Breast epithelium (tissue), 4 donors: Measurements from ENCODE around the gene CFAP100. TPM values are rescaled to one million over a fixed set of nuclear protein-coding genes. Genes with fewer than 3 reads are reported as not detected.

Experiments used
- DNase-seq, 2 donors: peaks; one replicate each; pipeline ENCODE4 v3.0.0-alpha.2; 2019; ENCODE audit warnings: low spot score in 2 of 2
- H3K27ac ChIP-seq, 2 donors: fragments of 200-600 bp; sonication (generic) in 1 of 2; one replicate each; pipeline ENCODE4 v1.5.1; 2016 to 2019; ENCODE audit warnings: mild to moderate bottlenecking in 1 of 2
- H3K27me3 ChIP-seq, 2 donors: fragments of 200-600 bp; sonication (generic) in 1 of 2; one replicate each; pipeline versions ENCODE4 v1.5.1 to v1.6.0; 2017 to 2019; ENCODE audit warnings: control low read depth in 1 of 2, mild to moderate bottlenecking in 1 of 2
- H3K36me3 ChIP-seq: fragments of 200-600 bp; one replicate; pipeline ENCODE4 v1.5.1; 2019
- H3K4me1 ChIP-seq, 2 donors: fragments of 200-600 bp; sonication (generic); one replicate each; pipeline ENCODE4 v1.5.1; 2016 to 2019; ENCODE audit warnings: control low read depth in 1 of 2
- H3K4me3 ChIP-seq, 3 donors: fragments of 200-600 bp; sonication (generic); 1 replicate in 2 of 3; 2 replicates in 1 of 3; pipeline ENCODE4 v1.5.1; 2016 to 2019; ENCODE audit warnings: mild to moderate bottlenecking in 3 of 3, moderate library complexity in 2 of 3
- H3K9me3 ChIP-seq, 2 donors: fragments of 200-600 bp; sonication (generic) in 1 of 2; one replicate each; pipeline ENCODE4 v1.5.1; 2016 to 2019; ENCODE audit warnings: control low read depth in 1 of 2
- POLR2A ChIP-seq: fragments of 450-650 bp; IDR thresholded peaks from one replicate; pipeline ENCODE4 v1.6.1; 2016; ENCODE audit warnings: antibody characterized with exemption, mild to moderate bottlenecking, moderate library complexity
- POLR2AphosphoS5 ChIP-seq, 3 donors: sonication (generic); formaldehyde crosslinking; IDR thresholded peaks; one replicate each; pipeline ENCODE4 v1.6.1; 2017; ENCODE audit warnings: antibody characterized with exemption in 3 of 3
- intact Hi-C: fragments of 100-400 bp; cut with DNase I; formaldehyde crosslinking; loops from one replicate; pipeline ENCODE4 v1.15.1; 2023; ENCODE audit warnings: low total_unique reads
- total RNA-seq, 3 donors: library from RNA; depleted of rRNA; stranded (reverse); fragments of >200 nt; gene quantifications; one replicate each; pipeline ENCODE4 v1.1.0, GENCODE V29; 2016
- TF ChIP-seq, protein P1 (sequence below), 3 donors: fragments of 450-650 bp; IDR thresholded peaks; one replicate each; pipeline ENCODE4 v1.5.1; 2016 to 2017; ENCODE audit warnings: antibody characterized with exemption in 3 of 3, mild to moderate bottlenecking in 3 of 3, moderate library complexity in 3 of 3

The CFAP100 gene
- total RNA-seq, 3 donors from 2014 or later, result not detected

DNA sequence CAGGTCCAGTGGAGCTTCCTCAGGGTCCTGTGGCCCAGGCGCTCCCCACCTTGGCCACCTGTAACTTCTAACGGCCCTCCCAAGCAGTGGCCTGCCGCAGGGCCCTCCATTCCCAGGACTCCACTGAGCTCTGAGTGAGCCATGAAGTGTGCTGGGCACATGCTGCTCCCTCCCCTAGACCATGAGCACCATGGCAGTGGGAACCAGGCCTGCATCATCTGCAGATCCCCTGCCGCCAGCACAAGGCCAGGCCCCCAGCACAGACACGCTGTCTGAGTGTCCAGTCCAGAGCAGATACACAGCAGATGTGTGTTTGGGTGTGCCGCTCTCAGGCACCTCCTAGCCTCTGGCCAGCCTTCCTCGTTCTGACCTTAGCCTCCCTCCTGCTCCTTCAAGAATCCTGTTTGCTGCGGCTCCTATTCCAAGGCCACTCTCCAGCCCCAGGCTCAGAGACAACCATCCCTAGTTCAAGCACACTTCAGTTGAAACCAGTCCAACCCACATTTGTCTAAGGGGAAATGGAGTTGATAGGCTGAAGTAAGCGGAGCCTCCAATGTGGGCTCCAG lies 30.5 kb upstream of the CFAP100 start:
- H3K4me1 ChIP-seq, result no peaks in the 10 kb centered on the region
- H3K4me3 ChIP-seq, result no peak overlapping the region
- no peak for TF ChIP-seq POLR2AphosphoS5 (IDR thresholded peaks at IDR 0.05)
- H3K36me3 ChIP-seq, result no peaks in the 10 kb centered on the region
- H3K27me3 ChIP-seq, result peaks cover 0 to 9% of the 10 kb centered on the region in 2 donors
- no peaks in the 10 kb centered on the region for H3K9me3 ChIP-seq
- DNase-seq, result no peak
- H3K27ac ChIP-seq, result no peak overlapping the region
- intact Hi-C loops, result no loop called here

DNA sequence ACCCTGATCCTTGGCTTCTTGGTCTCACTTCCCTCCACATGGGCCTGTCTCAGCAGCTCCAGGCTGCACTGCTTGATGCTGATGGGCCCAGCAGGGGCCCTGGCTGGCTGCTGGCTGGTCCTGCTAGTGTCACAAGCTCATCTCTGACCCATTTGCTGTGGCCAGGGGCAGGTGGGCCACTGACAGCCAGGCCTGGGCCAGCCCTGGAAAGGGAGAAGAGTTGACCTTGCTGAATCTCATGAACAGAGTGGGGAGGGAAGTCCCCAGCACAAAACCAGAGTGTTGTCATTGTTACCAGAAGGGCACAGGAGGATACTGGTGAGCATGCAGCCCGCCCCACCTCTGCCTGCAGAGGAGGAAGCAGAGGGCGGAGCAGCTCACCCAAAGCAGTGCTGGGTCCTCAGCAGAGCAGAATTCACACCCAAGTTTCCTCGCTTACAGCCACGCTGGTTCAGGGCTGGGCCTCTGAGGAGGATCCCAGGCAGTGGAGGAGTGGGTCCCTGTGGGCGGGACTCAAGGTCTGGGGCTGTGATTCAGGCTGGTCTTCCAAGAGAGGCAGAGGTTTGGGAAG lies 29.9 kb upstream of the CFAP100 start:
- H3K4me3 ChIP-seq, result no peak overlapping the region
- TF ChIP-seq, protein P1, sequence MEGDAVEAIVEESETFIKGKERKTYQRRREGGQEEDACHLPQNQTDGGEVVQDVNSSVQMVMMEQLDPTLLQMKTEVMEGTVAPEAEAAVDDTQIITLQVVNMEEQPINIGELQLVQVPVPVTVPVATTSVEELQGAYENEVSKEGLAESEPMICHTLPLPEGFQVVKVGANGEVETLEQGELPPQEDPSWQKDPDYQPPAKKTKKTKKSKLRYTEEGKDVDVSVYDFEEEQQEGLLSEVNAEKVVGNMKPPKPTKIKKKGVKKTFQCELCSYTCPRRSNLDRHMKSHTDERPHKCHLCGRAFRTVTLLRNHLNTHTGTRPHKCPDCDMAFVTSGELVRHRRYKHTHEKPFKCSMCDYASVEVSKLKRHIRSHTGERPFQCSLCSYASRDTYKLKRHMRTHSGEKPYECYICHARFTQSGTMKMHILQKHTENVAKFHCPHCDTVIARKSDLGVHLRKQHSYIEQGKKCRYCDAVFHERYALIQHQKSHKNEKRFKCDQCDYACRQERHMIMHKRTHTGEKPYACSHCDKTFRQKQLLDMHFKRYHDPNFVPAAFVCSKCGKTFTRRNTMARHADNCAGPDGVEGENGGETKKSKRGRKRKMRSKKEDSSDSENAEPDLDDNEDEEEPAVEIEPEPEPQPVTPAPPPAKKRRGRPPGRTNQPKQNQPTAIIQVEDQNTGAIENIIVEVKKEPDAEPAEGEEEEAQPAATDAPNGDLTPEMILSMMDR (IDR thresholded peaks at IDR 0.05), result no peak
- TF ChIP-seq POLR2AphosphoS5 (IDR thresholded peaks at IDR 0.05), result no peak
- TF ChIP-seq POLR2A, result no peak
- no peaks in the 10 kb centered on the region for H3K36me3 ChIP-seq
- intact Hi-C loops, result no loop called here
- no peaks in the 10 kb centered on the region for H3K4me1 ChIP-seq
- no peak overlapping the region for H3K27ac ChIP-seq
- peaks cover 0 to 9% of the 10 kb centered on the region in 2 donors for H3K27me3 ChIP-seq
- no peaks in the 10 kb centered on the region for H3K9me3 ChIP-seq
- no peak for DNase-seq

DNA sequence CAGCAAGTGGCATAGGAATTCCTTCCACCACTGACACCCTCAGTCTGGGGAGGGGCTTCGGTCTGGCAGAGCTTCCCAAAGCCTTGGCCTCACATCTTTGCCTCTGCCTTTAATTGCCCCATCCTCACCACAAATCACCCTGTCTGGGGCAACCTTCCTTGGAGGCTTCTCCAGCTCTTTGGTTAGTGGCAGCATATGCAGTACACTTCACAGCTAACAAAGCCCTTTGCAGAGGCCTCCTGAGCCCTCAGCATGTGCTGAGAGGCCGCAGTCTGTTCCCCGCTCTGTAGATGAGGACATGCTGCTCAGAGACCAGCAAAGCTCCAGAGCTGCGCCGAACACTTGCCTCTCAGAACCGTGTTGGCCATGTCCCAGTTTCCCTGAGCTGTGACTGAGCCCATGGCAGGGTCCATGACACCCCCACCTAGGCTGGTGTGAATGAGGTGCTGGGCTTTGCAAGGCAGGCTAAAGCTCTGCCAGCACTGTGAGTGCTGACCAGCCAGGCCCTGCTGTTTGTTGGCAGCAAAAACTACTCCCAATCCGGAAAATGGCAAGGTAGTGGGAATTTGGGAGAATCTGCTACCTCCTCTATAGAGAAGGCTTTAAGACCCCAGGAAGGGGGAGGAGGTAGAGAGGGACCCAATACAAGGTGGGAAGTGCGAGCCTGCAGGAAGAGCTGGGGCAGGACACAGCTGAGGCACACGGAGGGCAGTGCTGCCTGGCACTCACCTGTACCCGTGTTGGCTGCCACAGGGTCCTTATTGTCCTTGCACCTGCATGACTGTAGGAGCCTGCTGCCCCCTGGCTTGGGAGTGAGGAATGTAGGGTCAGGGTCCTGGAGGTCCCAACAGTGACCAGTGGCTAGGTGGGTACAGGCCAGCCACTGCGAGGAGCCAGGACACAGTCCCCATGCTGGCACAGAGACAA lies 29.1 kb upstream of the CFAP100 start:
- Histone ChIP-seq H3K9me3 (no peaks in the 10 kb centered on the region), H3K27me3 (peaks cover 0 to 9% of the 10 kb centered on the region in 2 donors), H3K4me1 (no peaks in the 10 kb centered on the region), H3K4me3 (no peak overlapping the region), H3K36me3 (no peaks in the 10 kb centered on the region), H3K27ac (no peak overlapping the region)
- intact Hi-C loops, result no loop called here
- TF ChIP-seq, protein P1 (IDR thresholded peaks at IDR 0.05), result no peak
- TF ChIP-seq POLR2A, result no peak
- no peak for TF ChIP-seq POLR2AphosphoS5 (IDR thresholded peaks at IDR 0.05)
- no peak for DNase-seq

DNA sequence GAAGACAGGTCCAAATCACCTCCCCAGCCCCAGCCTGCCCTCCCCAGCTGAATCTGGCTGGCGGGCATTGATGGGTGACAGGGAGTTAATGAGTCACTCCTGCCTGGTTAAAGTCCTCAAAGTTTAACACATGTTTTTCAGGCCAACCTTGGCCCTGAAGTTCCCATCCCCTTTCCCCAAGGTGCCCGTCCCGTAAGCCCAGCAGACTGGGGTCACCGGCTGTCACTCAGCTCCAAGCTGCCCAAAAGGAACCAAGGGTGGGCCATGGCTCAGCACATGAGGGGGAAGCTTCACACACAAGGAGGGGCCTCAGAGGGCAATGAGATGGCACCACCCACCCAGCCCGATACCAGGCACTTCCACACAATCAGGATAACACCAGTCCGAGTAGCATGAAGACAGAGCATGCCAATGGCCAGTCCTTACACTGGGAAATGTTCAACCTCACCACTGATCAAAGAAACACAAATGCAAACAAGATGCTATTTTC lies 27.3 kb upstream of the CFAP100 start:
- no peaks in the 10 kb centered on the region for H3K4me1 ChIP-seq
- H3K27ac ChIP-seq, result no peak overlapping the region
- no peaks in the 10 kb centered on the region for H3K27me3 ChIP-seq
- TF ChIP-seq POLR2A (no peak), POLR2AphosphoS5 (IDR thresholded peaks at IDR 0.05) (no peak)
- TF ChIP-seq, protein P1 (IDR thresholded peaks at IDR 0.05), result no peak
- H3K4me3 ChIP-seq, result no peak overlapping the region
- intact Hi-C loops, result no loop called here
- no peak for DNase-seq
- no peaks in the 10 kb centered on the region for H3K9me3 ChIP-seq
- H3K36me3 ChIP-seq, result no peaks in the 10 kb centered on the region

DNA sequence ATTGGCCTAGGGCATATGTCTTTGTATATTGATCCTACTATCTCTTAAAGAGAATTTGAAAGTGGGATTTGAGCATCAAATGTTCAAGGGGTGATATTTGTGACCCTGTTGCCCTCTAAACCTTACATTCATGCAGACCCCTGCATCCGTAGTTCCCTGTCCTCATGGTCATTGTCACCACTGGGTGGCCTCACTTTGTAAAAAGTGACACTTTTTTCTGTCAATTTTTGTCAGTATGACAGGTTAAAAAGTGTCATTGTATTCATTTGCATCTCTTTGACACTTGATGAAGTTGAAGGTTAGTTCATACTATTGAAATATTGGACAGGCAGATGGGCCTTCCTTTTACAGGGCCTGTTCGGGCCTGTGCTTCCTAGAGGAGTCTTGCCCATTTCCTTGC lies 25.2 kb upstream of the CFAP100 start:
- H3K4me3 ChIP-seq, result no peak overlapping the region
- no peak for DNase-seq
- TF ChIP-seq, protein P1 (IDR thresholded peaks at IDR 0.05), result no peak
- TF ChIP-seq POLR2A (no peak), POLR2AphosphoS5 (IDR thresholded peaks at IDR 0.05) (no peak)

More for the DNA sequence above, 25.2 kb upstream of the CFAP100 start:
- no peaks in the 10 kb centered on the region for H3K27me3 ChIP-seq
- H3K4me1 ChIP-seq, result no peaks in the 10 kb centered on the region
- no peaks in the 10 kb centered on the region for H3K9me3 ChIP-seq
- intact Hi-C loops, result no loop called here
- H3K27ac ChIP-seq, result no peak overlapping the region
- H3K36me3 ChIP-seq, result no peaks in the 10 kb centered on the region
